Esophagus squamous epithelium (tissue), 4 donors: ENCODE data around the gene RGR.

Experiments
- POLR2A ChIP-seq, 4 donors: fragments of 450-650 bp; IDR thresholded peaks; one replicate each; pipeline ENCODE4 v1.6.1; 2017; ENCODE audit warnings: antibody characterized with exemption in 4 of 4, mild to moderate bottlenecking in 4 of 4, moderate library complexity in 3 of 4
- TF ChIP-seq, protein P1 (sequence below), 6 experiments: fragments of 450-650 bp in 4 of 6; fragments of 200-600 bp in 2 of 6; sonication (generic) in 2 of 6; IDR thresholded peaks; one replicate each; pipeline ENCODE4 v1.5.1; 2016 to 2019; ENCODE audit warnings: antibody characterized with exemption in 6 of 6, mild to moderate bottlenecking in 4 of 6, moderate library complexity in 4 of 6

DNA sequence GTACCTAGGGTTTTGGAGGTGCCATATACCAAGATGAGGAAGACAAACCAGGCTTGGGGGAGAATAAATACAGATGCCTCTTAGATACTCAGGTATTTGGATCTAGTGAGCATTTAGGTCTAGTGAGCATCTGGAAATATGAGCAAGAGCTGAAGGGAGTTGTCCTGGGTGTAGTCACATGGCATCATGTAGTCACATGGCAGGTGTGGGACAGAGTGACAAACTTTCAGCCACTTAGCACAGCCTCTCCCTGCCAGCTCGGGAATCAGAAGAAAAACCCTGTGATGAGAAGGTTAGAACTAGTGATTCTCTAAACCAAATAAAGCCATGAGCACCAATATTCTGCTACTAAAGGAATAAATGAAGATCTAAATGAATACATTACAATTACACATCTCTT is 24.3 kb downstream of the RGR start:
- TF ChIP-seq, protein P1, sequence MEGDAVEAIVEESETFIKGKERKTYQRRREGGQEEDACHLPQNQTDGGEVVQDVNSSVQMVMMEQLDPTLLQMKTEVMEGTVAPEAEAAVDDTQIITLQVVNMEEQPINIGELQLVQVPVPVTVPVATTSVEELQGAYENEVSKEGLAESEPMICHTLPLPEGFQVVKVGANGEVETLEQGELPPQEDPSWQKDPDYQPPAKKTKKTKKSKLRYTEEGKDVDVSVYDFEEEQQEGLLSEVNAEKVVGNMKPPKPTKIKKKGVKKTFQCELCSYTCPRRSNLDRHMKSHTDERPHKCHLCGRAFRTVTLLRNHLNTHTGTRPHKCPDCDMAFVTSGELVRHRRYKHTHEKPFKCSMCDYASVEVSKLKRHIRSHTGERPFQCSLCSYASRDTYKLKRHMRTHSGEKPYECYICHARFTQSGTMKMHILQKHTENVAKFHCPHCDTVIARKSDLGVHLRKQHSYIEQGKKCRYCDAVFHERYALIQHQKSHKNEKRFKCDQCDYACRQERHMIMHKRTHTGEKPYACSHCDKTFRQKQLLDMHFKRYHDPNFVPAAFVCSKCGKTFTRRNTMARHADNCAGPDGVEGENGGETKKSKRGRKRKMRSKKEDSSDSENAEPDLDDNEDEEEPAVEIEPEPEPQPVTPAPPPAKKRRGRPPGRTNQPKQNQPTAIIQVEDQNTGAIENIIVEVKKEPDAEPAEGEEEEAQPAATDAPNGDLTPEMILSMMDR (IDR thresholded peaks at IDR 0.05): no peak
- TF ChIP-seq POLR2A (IDR thresholded peaks at IDR 0.05): no peak
